SKM-1 (cell line): ENCODE results near the gene CHAT.
A peak's percentile ranks its signal among the peaks of the same experiment; 100 is the strongest.

Experiments
- DNase-seq: peaks from one replicate; lab custom pipeline; 2025; ENCODE audit not compliant: unreplicated experiment; lab: John Stamatoyannopoulos, UW

Gene CHAT

GRCh38 chr10:49613882-49614241 lies at the start of gene CHAT:
CHAT (plus strand) TSS chr10:49614037; CDS start chr10:49614190, 153 bp downstream.
- DNase-seq = no peak

- DNase-seq = no peak
Measured at GRCh38 chr10:49564461-49565009, 49.3 kb upstream of the CHAT start.

GRCh38 chr10:49567810-49568209 lies 46.0 kb upstream of the CHAT start:
- no peak for DNase-seq

GRCh38 chr10:49568235-49568634 lies 45.6 kb upstream of the CHAT start:
- DNase-seq = no peak

- DNase-seq = no peak
Measured at GRCh38 chr10:49569031-49569631, 44.7 kb upstream of the CHAT start.

- no peak for DNase-seq
Measured at GRCh38 chr10:49571388-49571787, 42.4 kb upstream of the CHAT start.

GRCh38 chr10:49572594-49573114 lies 41.2 kb upstream of the CHAT start:
- DNase-seq = no peak

- DNase-seq = no peak
Measured at GRCh38 chr10:49575489-49576072, 38.3 kb upstream of the CHAT start.

- DNase-seq = no peak
Measured at GRCh38 chr10:49577182-49577925, 36.5 kb upstream of the CHAT start.

GRCh38 chr10:49578392-49578791 lies 35.4 kb upstream of the CHAT start:
- DNase-seq = no peak

GRCh38 chr10:49579621-49580020 lies 34.2 kb upstream of the CHAT start:
- DNase-seq = no peak

GRCh38 chr10:49585387-49585786 lies 28.4 kb upstream of the CHAT start:
- no peak for DNase-seq

- DNase-seq = no peak
Measured at GRCh38 chr10:49587981-49588380, 25.9 kb upstream of the CHAT start.

- DNase-seq = peak; percentile 24
Measured at GRCh38 chr10:49592726-49593563, 20.9 kb upstream of the CHAT start.

GRCh38 chr10:49593564-49593875 lies 20.3 kb upstream of the CHAT start:
- no peak for DNase-seq

- DNase-seq = no peak
Measured at GRCh38 chr10:49593998-49594397, 19.8 kb upstream of the CHAT start.

- peak; percentile 8 for DNase-seq
Measured at GRCh38 chr10:49594594-49594993, 19.2 kb upstream of the CHAT start.

- DNase-seq = no peak
Measured at GRCh38 chr10:49595003-49595712, 18.7 kb upstream of the CHAT start.

- DNase-seq = no peak
Measured at GRCh38 chr10:49595713-49596492, 17.9 kb upstream of the CHAT start.

- DNase-seq = no peak
Measured at GRCh38 chr10:49596493-49596809, 17.4 kb upstream of the CHAT start.
